HG03039 (cell line): ENCODE data around the gene KIF5B.

Source experiments
- ATAC-seq: cut with Tn5 transposase; IDR thresholded peaks from one replicate; pipeline ENCODE4 v1.9.1; 2021; ENCODE audit warnings: mild to moderate bottlenecking, moderate library complexity; ENCODE audit not compliant: unreplicated experiment

Gene KIF5B

DNA sequence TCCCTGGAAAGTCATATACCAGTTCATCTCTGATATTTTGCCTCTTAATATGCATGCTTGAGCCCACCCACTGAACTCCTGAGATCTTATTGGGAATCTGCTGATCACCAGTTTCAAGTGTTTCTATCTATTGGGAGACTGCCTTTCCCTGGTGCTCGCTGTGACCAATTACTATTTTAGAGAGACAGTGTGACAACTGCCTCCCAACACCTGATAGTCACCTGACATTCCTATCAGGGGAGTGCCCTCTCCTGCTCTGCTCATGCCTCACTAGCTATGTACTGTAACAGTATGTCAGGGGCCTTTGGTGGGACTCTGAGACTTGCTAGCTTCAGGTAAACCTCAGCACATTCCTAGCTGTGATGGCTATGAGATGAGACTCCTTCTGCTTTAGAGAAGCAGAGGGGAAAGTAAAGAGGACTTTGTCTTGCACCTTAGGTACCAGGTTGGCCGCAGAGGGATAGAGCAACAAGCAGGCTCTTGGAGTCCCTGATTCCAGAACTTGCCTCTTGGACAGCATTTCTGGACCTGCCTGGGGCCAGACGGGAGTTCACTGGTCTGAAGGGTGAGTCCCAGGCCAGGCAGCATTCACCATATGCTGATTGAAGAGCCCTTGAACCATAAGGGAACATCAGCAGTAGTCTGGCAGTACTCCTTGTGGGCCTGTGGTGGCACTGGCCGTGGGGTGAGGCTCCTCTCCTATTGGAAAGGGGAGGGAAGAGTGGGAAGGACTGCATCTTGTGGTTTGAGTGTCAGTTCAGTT is 93.2 kb downstream of the KIF5B start:
- no peak for ATAC-seq

DNA sequence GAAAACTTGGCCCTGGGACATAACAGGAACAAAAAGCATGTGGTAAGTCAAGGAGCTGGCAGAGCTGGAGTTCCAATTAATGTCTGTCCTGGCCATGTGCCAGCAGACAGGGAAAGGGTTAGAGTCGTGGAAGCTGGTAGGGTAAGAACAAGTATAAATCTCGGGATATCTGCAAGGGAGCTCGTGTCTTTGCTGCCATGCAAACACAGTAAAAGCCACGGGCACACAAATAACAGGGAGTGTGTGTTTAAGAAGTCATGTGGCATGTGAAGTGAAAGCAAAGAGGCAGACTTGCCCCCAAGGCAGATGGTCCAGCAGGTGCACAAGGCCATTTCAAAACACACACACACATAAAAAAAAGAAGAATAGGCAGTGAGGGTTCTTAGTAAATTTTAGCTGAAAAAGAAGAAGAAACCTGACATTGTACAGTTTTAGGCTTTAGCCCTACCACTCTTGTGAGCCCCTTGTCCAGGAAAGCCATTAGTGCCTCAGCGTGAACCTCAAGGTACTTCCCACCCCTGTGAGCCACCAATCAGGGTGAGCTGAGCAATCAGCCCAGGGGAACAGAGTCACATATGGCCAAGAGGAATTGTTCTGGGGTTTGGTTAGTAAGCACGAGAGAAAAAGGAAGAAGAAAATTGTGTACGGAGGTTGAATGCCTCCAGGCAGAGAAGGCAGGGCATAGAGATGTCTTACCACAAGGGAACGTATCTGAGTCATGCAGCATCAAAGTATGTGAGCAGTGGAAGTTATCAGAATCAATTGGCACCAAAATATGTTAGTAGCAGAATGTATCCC is 94.7 kb downstream of the KIF5B start:
- no peak for ATAC-seq

DNA sequence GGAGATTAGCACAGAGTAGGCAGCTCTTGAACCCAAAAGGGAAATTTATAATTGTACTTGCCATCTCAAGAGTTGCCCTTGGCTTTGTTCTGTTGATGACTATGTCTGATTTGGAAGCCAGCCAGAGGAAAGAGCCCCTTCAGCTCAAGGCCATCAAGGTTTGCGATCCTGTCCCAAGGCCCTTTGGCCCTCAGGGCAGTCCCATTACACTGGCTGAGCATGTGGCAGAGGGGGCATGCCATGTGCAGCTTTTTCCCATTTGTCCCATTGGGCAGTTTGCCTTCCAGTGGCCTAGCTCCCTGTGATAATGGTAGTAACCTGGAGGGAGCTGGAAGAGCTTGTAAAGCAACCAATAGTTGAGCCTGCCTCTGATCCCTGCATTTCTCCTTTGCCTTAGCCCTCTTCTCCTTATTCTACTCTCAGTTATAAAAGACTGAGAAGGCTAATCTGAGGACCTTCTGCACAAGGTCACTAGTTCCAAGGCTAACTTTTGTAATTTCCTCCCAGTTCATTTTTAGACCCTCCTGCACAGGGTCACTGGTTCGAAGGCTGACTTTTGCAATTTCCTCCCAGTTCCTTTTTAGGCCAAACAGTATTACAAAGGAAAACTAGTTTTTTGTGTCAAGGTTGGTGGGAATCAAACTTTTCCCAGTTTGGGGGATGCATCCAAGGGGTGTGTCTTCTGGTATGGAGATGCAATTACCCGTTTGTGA is 96.6 kb downstream of the KIF5B start:
- ATAC-seq, result no peak
